ENCODE results near the gene ACOT9. TPM values are rescaled to one million over a fixed set of nuclear protein-coding genes. Genes with fewer than 3 reads are reported as not detected.
A peak's percentile ranks its signal among the peaks of the same experiment; 100 is the strongest.

ACOT9 gene
- total RNA-seq, 1 donor from 2014 or later = 59.6 TPM

DNA sequence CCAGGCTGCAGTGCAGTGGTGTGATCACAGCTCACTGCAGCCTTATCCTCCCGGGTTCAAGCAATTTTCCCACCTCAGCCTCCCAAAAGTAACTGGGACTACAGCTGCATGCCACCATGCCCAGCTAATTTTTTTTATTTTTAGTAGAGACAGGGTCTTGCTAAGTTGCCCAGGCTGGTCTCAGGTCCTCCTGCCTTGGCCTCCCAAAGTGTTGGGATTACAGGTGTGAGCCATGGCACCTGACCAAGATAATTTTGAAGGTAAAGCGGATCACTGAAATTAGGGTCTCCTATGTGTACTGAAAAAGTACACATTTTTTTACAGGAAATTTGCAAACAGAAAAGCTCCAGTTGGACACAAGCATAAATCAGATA is 44.7 kb upstream of the ACOT9 start:
- TF ChIP-seq, protein P1, sequence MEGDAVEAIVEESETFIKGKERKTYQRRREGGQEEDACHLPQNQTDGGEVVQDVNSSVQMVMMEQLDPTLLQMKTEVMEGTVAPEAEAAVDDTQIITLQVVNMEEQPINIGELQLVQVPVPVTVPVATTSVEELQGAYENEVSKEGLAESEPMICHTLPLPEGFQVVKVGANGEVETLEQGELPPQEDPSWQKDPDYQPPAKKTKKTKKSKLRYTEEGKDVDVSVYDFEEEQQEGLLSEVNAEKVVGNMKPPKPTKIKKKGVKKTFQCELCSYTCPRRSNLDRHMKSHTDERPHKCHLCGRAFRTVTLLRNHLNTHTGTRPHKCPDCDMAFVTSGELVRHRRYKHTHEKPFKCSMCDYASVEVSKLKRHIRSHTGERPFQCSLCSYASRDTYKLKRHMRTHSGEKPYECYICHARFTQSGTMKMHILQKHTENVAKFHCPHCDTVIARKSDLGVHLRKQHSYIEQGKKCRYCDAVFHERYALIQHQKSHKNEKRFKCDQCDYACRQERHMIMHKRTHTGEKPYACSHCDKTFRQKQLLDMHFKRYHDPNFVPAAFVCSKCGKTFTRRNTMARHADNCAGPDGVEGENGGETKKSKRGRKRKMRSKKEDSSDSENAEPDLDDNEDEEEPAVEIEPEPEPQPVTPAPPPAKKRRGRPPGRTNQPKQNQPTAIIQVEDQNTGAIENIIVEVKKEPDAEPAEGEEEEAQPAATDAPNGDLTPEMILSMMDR (IDR thresholded peaks at IDR 0.05; ENCODE audit: insufficient read depth, low read depth, low read length) = no peak
- no peak for TF ChIP-seq EZH2 (IDR thresholded peaks at IDR 0.05; ENCODE audit: insufficient read depth, low read length)
- Histone ChIP-seq H3K79me2 (ENCODE audit: insufficient read depth, low read length) (peaks cover 22% of the 10 kb centered on the region), H3K4me3 (ENCODE audit: insufficient read depth, low read depth, low read length) (no peak overlapping the region), H3K9ac (ENCODE audit: low read length) (no peak overlapping the region), H2AFZ (ENCODE audit: low read depth, low read length) (no peak overlapping the region), H3K4me2 (ENCODE audit: low read length) (no peak overlapping the region), H3K9me3 (ENCODE audit: insufficient read depth, low read depth, low read length) (no peaks in the 10 kb centered on the region), H3K27me3 (ENCODE audit: insufficient read depth, low read length) (no peaks in the 10 kb centered on the region), H4K20me1 (ENCODE audit: insufficient read depth, low read length) (peaks cover 22% of the 10 kb centered on the region), H3K27ac (ENCODE audit: low read depth, low read length) (no peak overlapping the region), H3K36me3 (ENCODE audit: insufficient read depth, low read length) (peaks cover 6% of the 10 kb centered on the region), H3K4me1 (ENCODE audit: insufficient read depth, low read length) (peaks cover 4% of the 10 kb centered on the region)
- H3K36me3 Mint-ChIP-seq (ENCODE audit: low read depth, unreplicated experiment) = peaks cover 2% of the 10 kb centered on the region
- FAIRE-seq (no peak), DNase-seq (ENCODE audit: low read depth) (no peak)
- no peak overlapping the region for H3K27ac Mint-ChIP-seq (ENCODE audit: unreplicated experiment)
- no peak overlapping the region for H3K4me3 Mint-ChIP-seq (ENCODE audit: unreplicated experiment)
- H3K27me3 Mint-ChIP-seq (ENCODE audit: low read depth, unreplicated experiment) = no peaks in the 10 kb centered on the region
- peaks cover 2% of the 10 kb centered on the region for H3K9me3 Mint-ChIP-seq (ENCODE audit: unreplicated experiment)
- H3K4me1 Mint-ChIP-seq (ENCODE audit: low read depth, unreplicated experiment) = peaks cover 5% of the 10 kb centered on the region

- Histone ChIP-seq H3K4me2 (ENCODE audit: low read length) (no peak overlapping the region), H4K20me1 (ENCODE audit: insufficient read depth, low read length) (peaks cover 22% of the 10 kb centered on the region), H3K79me2 (ENCODE audit: insufficient read depth, low read length) (peaks cover 22% of the 10 kb centered on the region), H3K4me1 (ENCODE audit: insufficient read depth, low read length) (peaks cover 4% of the 10 kb centered on the region), H3K36me3 (ENCODE audit: insufficient read depth, low read length) (peaks cover 6% of the 10 kb centered on the region), H3K4me3 (ENCODE audit: insufficient read depth, low read depth, low read length) (no peak overlapping the region), H3K27ac (ENCODE audit: low read depth, low read length) (no peak overlapping the region), H2AFZ (ENCODE audit: low read depth, low read length) (no peak overlapping the region), H3K27me3 (ENCODE audit: insufficient read depth, low read length) (no peaks in the 10 kb centered on the region), H3K9me3 (ENCODE audit: insufficient read depth, low read depth, low read length) (no peaks in the 10 kb centered on the region), H3K9ac (ENCODE audit: low read length) (no peak overlapping the region)
- Mint-ChIP-seq H3K4me3 (ENCODE audit: unreplicated experiment) (no peak overlapping the region), H3K36me3 (ENCODE audit: low read depth, unreplicated experiment) (peaks cover 2% of the 10 kb centered on the region), H3K27me3 (ENCODE audit: low read depth, unreplicated experiment) (no peaks in the 10 kb centered on the region), H3K4me1 (ENCODE audit: low read depth, unreplicated experiment) (peaks cover 7% of the 10 kb centered on the region), H3K27ac (ENCODE audit: unreplicated experiment) (no peak overlapping the region), H3K9me3 (ENCODE audit: unreplicated experiment) (peaks cover 2% of the 10 kb centered on the region)
- FAIRE-seq (no peak), DNase-seq (ENCODE audit: low read depth) (no peak)
- TF ChIP-seq, protein P1 (IDR thresholded peaks at IDR 0.05; ENCODE audit: insufficient read depth, low read depth, low read length) = no peak
- no peak for TF ChIP-seq EZH2 (IDR thresholded peaks at IDR 0.05; ENCODE audit: insufficient read depth, low read length)
Observed at GRCh38 chrX:23786268-23786815, 43.3 kb upstream of the ACOT9 start.

DNA sequence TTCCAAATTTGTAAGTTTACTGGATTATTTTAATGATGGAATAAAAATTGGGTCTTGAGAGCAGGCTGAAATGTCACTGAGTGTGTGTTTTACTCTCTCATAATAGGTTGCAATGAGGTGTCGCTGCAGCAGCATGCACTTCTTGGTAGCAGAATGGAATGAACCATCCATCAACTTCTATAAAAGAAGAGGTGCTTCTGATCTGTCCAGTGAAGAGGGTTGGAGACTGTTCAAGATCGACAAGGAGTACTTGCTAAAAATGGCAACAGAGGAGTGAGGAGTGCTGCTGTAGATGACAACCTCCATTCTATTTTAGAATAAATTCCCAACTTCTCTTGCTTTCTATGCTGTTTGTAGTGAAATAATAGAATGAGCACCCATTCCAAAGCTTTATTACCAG is 42.5 kb upstream of the ACOT9 start:
- H3K4me3 ChIP-seq (ENCODE audit: insufficient read depth, low read depth, low read length) = peak overlapping the region; percentile 73
- H3K27ac ChIP-seq (ENCODE audit: low read depth, low read length) = no peak overlapping the region
- FAIRE-seq (no peak), DNase-seq (ENCODE audit: low read depth) (no peak)
- H3K27ac Mint-ChIP-seq (ENCODE audit: unreplicated experiment) = peak overlapping the region; percentile 47
- peak overlapping the region; percentile 92 for H3K4me3 Mint-ChIP-seq (ENCODE audit: unreplicated experiment)
- H3K9me3 ChIP-seq (ENCODE audit: insufficient read depth, low read depth, low read length) = no peaks in the 10 kb centered on the region
- H3K36me3 Mint-ChIP-seq (ENCODE audit: low read depth, unreplicated experiment) = peaks cover 2% of the 10 kb centered on the region
- no peak for TF ChIP-seq EZH2 (IDR thresholded peaks at IDR 0.05; ENCODE audit: insufficient read depth, low read length)
- TF ChIP-seq, protein P1 (IDR thresholded peaks at IDR 0.05; ENCODE audit: insufficient read depth, low read depth, low read length) = no peak
- H2AFZ ChIP-seq (ENCODE audit: low read depth, low read length) = no peak overlapping the region
- H3K4me1 ChIP-seq (ENCODE audit: insufficient read depth, low read length) = peaks cover 4% of the 10 kb centered on the region
- H3K9ac ChIP-seq (ENCODE audit: low read length) = peak overlapping the region; percentile 94
- H3K27me3 ChIP-seq (ENCODE audit: insufficient read depth, low read length) = no peaks in the 10 kb centered on the region
- H4K20me1 ChIP-seq (ENCODE audit: insufficient read depth, low read length) = peaks cover 22% of the 10 kb centered on the region
- peak overlapping the region; percentile 81 for H3K4me2 ChIP-seq (ENCODE audit: low read length)
- peaks cover 7% of the 10 kb centered on the region for H3K4me1 Mint-ChIP-seq (ENCODE audit: low read depth, unreplicated experiment)
- peaks cover 22% of the 10 kb centered on the region for H3K79me2 ChIP-seq (ENCODE audit: insufficient read depth, low read length)
- no peaks in the 10 kb centered on the region for H3K27me3 Mint-ChIP-seq (ENCODE audit: low read depth, unreplicated experiment)
- H3K36me3 ChIP-seq (ENCODE audit: insufficient read depth, low read length) = peaks cover 6% of the 10 kb centered on the region
- H3K9me3 Mint-ChIP-seq (ENCODE audit: unreplicated experiment) = peaks cover 2% of the 10 kb centered on the region

Measured in astrocyte (in vitro differentiated cells and primary cell).